GM20000 (cell line): ENCODE data around the gene SUPT20H.

Source experiments
- DNase-seq: peaks from one replicate; pipeline ENCODE4 v3.0.0; 2012; ENCODE audit warnings: low spot score
- TF ChIP-seq, protein P1 (sequence below): IDR thresholded peaks from 2 replicates; pipeline ENCODE4 v1.5.1; 2012; ENCODE audit warnings: mild to moderate bottlenecking, control low read depth; ENCODE audit errors: extremely low read depth, missing control alignments

Gene SUPT20H

GRCh38 chr13:37058910-37059847 lies at the start of gene SUPT20H:
TSS of gene SUPT20H (minus strand) at chr13:37059688. CDS start at chr13:37051490, 8,198 bp downstream.
- TF ChIP-seq, protein P1, sequence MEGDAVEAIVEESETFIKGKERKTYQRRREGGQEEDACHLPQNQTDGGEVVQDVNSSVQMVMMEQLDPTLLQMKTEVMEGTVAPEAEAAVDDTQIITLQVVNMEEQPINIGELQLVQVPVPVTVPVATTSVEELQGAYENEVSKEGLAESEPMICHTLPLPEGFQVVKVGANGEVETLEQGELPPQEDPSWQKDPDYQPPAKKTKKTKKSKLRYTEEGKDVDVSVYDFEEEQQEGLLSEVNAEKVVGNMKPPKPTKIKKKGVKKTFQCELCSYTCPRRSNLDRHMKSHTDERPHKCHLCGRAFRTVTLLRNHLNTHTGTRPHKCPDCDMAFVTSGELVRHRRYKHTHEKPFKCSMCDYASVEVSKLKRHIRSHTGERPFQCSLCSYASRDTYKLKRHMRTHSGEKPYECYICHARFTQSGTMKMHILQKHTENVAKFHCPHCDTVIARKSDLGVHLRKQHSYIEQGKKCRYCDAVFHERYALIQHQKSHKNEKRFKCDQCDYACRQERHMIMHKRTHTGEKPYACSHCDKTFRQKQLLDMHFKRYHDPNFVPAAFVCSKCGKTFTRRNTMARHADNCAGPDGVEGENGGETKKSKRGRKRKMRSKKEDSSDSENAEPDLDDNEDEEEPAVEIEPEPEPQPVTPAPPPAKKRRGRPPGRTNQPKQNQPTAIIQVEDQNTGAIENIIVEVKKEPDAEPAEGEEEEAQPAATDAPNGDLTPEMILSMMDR: no peak
- peak; percentile 95 for DNase-seq

GRCh38 chr13:37109051-37109678 lies 49.7 kb upstream of the SUPT20H start:
- DNase-seq: peak; percentile 9
- TF ChIP-seq, protein P1: no peak

GRCh38 chr13:37107868-37108267 lies 48.4 kb upstream of the SUPT20H start:
- no peak for DNase-seq
- TF ChIP-seq, protein P1: no peak

DNA sequence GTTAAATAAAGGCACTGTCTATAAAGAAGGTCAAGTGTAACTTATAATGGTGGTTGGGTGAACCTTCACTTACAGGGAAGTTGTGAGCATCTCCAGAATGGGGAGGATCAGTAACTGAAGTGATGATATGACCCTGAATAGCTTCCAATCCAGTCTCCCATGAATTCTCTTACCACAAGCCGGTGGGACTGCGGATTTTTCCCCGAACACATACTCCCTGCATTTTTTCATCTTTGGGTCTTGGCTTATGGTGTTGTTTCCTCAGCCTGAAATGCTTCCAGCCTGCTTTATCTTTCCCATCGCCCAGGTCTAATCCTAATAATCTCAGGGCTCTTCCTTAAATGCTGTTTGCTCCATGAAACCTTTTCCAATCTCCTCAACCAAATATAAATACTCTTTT lies 48.0 kb upstream of the SUPT20H start:
- TF ChIP-seq, protein P1: no peak
- no peak for DNase-seq

- TF ChIP-seq, protein P1: no peak
- DNase-seq: no peak
Measured at GRCh38 chr13:37106642-37107041, 47.2 kb upstream of the SUPT20H start.

DNA sequence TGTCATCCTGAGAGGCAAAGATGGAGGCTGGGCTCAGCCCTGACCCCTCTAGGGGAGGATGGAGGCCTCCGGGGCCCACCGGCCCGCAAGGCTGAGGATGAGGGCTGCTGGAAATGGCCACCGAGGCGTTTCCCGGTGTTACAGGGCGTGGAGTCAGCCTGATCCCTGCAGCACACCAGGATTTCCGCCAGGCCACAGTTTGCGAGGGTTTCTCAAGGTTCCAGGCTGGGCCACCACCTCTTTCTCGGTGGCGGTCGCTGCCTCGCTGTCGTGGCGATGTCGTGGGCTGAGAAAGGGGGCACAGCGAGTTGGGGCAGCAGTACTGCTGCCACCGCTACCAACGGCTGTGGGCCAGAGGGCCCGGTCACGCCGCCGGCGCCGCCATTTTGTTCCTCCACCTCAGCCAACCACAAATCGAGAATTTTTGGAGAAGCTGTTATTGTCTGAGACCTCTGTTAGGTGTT lies 45.8 kb upstream of the SUPT20H start, which contains the start of gene CSNK1A1L:
Gene CSNK1A1L, minus strand, starts transcription at position 414 of the 464 bp plus-strand sequence. Its CDS starts 408 bp downstream, at position 6.
- DNase-seq: no peak
- TF ChIP-seq, protein P1: no peak

- TF ChIP-seq, protein P1: no peak
- no peak for DNase-seq
Measured at GRCh38 chr13:37102896-37103295, 43.4 kb upstream of the SUPT20H start.
